Tibial nerve (tissue), 4 donors: ENCODE data around the gene DYNC1H1.

Experiments
- EP300 ChIP-seq, 2 donors: sonication (generic); formaldehyde crosslinking; IDR thresholded peaks; one replicate each; pipeline ENCODE4 v1.6.1; 2017; ENCODE audit warnings: antibody characterized with exemption in 2 of 2, mild to moderate bottlenecking in 1 of 2
- POLR2A ChIP-seq, 2 donors: fragments of 450-650 bp; IDR thresholded peaks; one replicate each; pipeline ENCODE4 v1.6.1; 2017; ENCODE audit warnings: antibody characterized with exemption in 2 of 2, mild to moderate bottlenecking in 2 of 2, moderate library complexity in 2 of 2
- TF ChIP-seq, protein P1 (sequence below), 5 experiments: fragments of 200-600 bp in 3 of 5; fragments of 450-650 bp in 2 of 5; sonication (generic) in 3 of 5; IDR thresholded peaks; one replicate each; pipeline ENCODE4 v1.5.1; 2016 to 2019; ENCODE audit warnings: antibody characterized with exemption in 5 of 5, mild to moderate bottlenecking in 3 of 5, moderate library complexity in 2 of 5

DNA sequence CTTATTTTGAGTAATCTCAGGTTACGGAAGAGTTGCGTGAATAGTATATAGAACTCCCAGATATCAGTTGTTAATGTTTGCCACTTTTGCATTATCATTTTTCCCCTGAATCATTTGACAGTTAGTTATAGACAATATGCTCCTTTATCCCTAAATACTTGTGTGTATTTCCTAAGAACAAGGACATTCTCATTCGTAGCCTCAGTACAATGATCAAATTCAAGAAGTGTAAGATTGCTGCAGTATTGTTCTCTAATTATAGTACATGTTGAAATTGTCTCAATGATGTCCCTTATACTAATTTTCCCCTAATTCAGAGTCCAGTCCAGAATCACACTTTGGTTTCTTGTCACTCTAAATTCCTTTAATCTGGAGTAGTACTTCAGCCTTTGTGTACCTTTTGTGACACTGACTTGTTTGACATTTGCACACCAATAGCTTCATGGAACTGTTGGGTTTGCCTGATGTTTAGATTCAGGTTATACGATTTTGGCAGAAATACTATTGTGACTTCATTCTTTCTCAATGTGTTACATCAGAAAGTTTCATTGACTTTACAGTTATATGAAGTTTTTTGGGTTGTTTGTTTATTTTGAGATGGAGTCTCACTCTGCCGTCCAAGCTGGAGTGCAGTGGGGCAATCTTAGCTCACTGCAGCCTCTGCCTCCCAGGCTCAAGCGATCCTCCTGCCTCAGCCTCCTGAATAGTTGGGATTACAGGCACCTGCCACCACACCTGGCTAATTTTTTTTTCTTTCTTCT, 13.1 kb downstream of the DYNC1H1 start:
- TF ChIP-seq, protein P1, sequence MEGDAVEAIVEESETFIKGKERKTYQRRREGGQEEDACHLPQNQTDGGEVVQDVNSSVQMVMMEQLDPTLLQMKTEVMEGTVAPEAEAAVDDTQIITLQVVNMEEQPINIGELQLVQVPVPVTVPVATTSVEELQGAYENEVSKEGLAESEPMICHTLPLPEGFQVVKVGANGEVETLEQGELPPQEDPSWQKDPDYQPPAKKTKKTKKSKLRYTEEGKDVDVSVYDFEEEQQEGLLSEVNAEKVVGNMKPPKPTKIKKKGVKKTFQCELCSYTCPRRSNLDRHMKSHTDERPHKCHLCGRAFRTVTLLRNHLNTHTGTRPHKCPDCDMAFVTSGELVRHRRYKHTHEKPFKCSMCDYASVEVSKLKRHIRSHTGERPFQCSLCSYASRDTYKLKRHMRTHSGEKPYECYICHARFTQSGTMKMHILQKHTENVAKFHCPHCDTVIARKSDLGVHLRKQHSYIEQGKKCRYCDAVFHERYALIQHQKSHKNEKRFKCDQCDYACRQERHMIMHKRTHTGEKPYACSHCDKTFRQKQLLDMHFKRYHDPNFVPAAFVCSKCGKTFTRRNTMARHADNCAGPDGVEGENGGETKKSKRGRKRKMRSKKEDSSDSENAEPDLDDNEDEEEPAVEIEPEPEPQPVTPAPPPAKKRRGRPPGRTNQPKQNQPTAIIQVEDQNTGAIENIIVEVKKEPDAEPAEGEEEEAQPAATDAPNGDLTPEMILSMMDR (IDR thresholded peaks at IDR 0.05), result no peak
- TF ChIP-seq EP300 (IDR thresholded peaks at IDR 0.05) (no peak), POLR2A (IDR thresholded peaks at IDR 0.05) (no peak)
